PFSK-1 (cell line): Measurements from ENCODE around the gene ZFHX3.

Experiments
- FOXP2 ChIP-seq: optimal IDR thresholded peaks from 2 replicates; pipeline ENCODE3; 2011; ENCODE audit warnings: borderline replicate concordance, control low read depth, inconsistent platforms; ENCODE audit not compliant: insufficient read depth; ENCODE audit errors: extremely low read length, extremely low read depth
- POLR2AphosphoS5 ChIP-seq: IDR thresholded peaks from 2 replicates; pipeline ENCODE4 v1.6.1; 2012; ENCODE audit warnings: low read depth, mild to moderate bottlenecking, control low read depth, low read length, moderate library complexity
- REST ChIP-seq, 2 experiments: IDR thresholded peaks; 2 replicates each; pipeline versions ENCODE4 v1.6.1 to v1.8.0; 2011 to 2012; ENCODE audit warnings: low read depth in 2 of 2, low read length in 2 of 2, control low read depth in 1 of 2, inconsistent platforms in 1 of 2, mild to moderate bottlenecking in 1 of 2, moderate library complexity in 1 of 2; ENCODE audit not compliant: insufficient read depth in 1 of 2
- SIN3A ChIP-seq: IDR thresholded peaks from 2 replicates; pipeline ENCODE4 v1.6.1; 2012; ENCODE audit warnings: mild to moderate bottlenecking, low read length, moderate library complexity, borderline replicate concordance; ENCODE audit not compliant: insufficient read depth
- TAF1 ChIP-seq: IDR thresholded peaks from 2 replicates; pipeline ENCODE4 v1.6.1; 2012; ENCODE audit warnings: low read length, control low read depth, borderline replicate concordance; ENCODE audit not compliant: insufficient read depth

ZFHX3 gene

DNA sequence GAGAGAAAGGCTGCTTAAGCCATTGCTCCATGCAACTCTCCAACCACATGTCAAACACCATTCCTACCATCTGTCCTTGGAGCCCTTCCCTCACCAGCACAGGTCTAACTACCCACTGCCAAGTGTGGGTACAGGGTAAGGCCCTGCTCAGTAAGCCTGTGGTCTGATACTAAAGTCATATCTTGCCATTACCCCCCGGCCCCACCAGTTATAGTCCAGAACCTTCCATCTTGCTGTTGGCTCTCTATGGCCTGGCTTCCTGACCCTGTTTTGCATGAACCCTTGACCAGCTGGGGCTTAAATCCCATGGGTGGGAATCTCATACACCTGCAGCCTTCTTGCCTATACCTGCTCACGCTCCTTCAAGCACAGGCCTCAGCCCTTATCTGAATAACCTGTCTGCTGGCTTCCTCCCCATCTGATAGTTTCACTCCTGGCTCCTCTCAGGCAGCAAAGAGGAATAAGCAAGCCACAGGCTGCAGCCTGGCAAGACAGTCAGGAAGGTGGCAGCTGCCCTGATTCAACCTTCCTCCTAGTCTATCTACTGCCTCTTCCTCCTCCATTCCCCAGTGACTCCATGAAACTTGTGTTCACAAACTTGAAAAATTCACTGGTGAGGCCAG is 64.1 kb downstream of the ZFHX3 start:
- TF ChIP-seq REST (IDR thresholded peaks at IDR 0.05; ENCODE audit: insufficient read depth in 1 of 2, low read depth in 2 of 2, low read length in 2 of 2) (no peak), FOXP2 (no peak), TAF1 (no peak), SIN3A (no peak), POLR2AphosphoS5 (no peak)

- TF ChIP-seq SIN3A: no peak
- TF ChIP-seq POLR2AphosphoS5: no peak
- no peak for TF ChIP-seq FOXP2
- TF ChIP-seq REST (IDR thresholded peaks at IDR 0.05; ENCODE audit: insufficient read depth in 1 of 2, low read depth in 2 of 2, low read length in 2 of 2): no peak
- no peak for TF ChIP-seq TAF1
Measured at GRCh38 chr16:72983241-72983640, 64.7 kb downstream of the ZFHX3 start.

DNA sequence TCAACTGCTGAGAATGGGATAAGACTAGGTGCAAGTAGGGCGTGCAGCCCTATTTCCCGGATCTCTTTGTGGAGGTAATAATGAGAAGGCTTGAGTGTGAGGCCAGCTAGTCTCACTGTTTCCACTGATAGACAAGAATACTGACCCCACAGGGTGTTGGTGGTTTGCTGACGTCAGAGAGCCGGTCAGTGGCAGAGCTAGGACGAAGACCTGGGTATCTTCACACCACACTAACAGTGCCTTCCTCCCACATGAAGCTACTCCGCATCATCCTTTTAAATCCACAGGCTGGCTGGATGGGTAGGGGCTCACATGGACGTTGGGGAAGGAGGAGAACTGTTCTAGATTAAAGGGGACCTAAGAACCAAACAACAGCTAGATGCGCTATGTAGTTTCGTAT is 68.0 kb downstream of the ZFHX3 start:
- TF ChIP-seq TAF1 (no peak), REST (IDR thresholded peaks at IDR 0.05; ENCODE audit: insufficient read depth in 1 of 2, low read depth in 2 of 2, low read length in 2 of 2) (no peak)

DNA sequence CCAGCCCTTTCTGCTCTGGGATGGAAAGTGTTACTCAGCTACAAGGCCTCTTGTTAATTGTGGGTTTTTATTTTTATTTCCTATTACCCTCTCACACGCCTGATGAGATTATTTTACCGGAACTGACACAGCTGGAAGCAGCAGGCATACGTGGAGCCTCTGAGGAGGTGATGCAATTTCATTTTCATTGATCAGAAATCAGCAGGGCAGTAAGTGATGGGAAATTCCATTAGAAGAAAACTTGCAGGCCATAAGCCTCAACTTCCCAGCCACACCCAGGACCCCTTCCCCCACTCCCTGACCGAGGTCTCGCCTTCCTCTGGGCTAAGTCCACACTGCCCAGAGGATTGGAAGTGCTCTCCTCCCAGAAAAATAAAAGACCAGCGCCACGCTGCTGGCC is 69.7 kb downstream of the ZFHX3 start:
- no peak for TF ChIP-seq TAF1
- 0 out of 2 replicates have a peak, but pooled peaks have one; percentile 53 for TF ChIP-seq SIN3A
- TF ChIP-seq REST (IDR thresholded peaks at IDR 0.05; ENCODE audit: insufficient read depth in 1 of 2, low read depth in 2 of 2, low read length in 2 of 2): 0 out of 4 replicates have a peak, but pooled peaks of 1 of the 2 experiments have one; percentile 47

GRCh38 chr16:72977127-72977526 is 70.8 kb downstream of the ZFHX3 start:
- no peak for TF ChIP-seq POLR2AphosphoS5
- TF ChIP-seq TAF1: no peak
- TF ChIP-seq REST (IDR thresholded peaks at IDR 0.05; ENCODE audit: insufficient read depth in 1 of 2, low read depth in 2 of 2, low read length in 2 of 2): no peak
- no peak for TF ChIP-seq FOXP2
- TF ChIP-seq SIN3A: no peak
